HUES48 (cell line): ENCODE data around the gene ME3.

Source experiments
- H3K27ac ChIP-seq: one replicate; pipeline ENCODE4 v1.7.0; 2013; ENCODE audit warnings: low read depth, low read length, inconsistent platforms
- H3K27me3 ChIP-seq: 2 replicates; pipeline ENCODE4 v1.6.1; 2013; ENCODE audit warnings: mild to moderate bottlenecking, low read length; ENCODE audit not compliant: control insufficient read depth, insufficient read depth
- H3K36me3 ChIP-seq: 2 replicates; pipeline ENCODE4 v1.6.1; 2013; ENCODE audit warnings: low read length; ENCODE audit not compliant: control insufficient read depth, insufficient read depth
- H3K4me1 ChIP-seq: 2 replicates; pipeline ENCODE4 v1.6.1; 2013; ENCODE audit warnings: mild to moderate bottlenecking, low read length; ENCODE audit not compliant: control insufficient read depth, insufficient read depth
- H3K4me3 ChIP-seq: 2 replicates; pipeline ENCODE4 v1.5.1; 2013; ENCODE audit warnings: mild to moderate bottlenecking, low read depth, low read length
- H3K9ac ChIP-seq: 2 replicates; pipeline ENCODE4 v1.6.1; 2013; ENCODE audit warnings: mild to moderate bottlenecking, low read depth, low read length, moderate library complexity
- H3K9me3 ChIP-seq: 2 replicates; pipeline ENCODE4 v1.6.1; 2013; ENCODE audit warnings: low read length; ENCODE audit not compliant: control insufficient read depth, insufficient read depth

The ME3 gene

GRCh38 chr11:86499723-86500129, 172.7 kb downstream of the ME3 start:
- H3K4me3 ChIP-seq: no peak overlapping the region
- no peaks in the 10 kb centered on the region for H3K9me3 ChIP-seq
- H3K27me3 ChIP-seq: no peaks in the 10 kb centered on the region
- H3K4me1 ChIP-seq: peaks cover 9% of the 10 kb centered on the region; the same call in 1 of the 2 replicates
- H3K27ac ChIP-seq: no peak overlapping the region
- no peak overlapping the region for H3K9ac ChIP-seq
- no peaks in the 10 kb centered on the region for H3K36me3 ChIP-seq

GRCh38 chr11:86497836-86498235, 174.6 kb downstream of the ME3 start:
- Histone ChIP-seq H3K9me3 (no peaks in the 10 kb centered on the region), H3K9ac (no peak overlapping the region), H3K27ac (no peak overlapping the region), H3K4me3 (no peak overlapping the region), H3K27me3 (no peaks in the 10 kb centered on the region), H3K36me3 (no peaks in the 10 kb centered on the region), H3K4me1 (peaks cover 9% of the 10 kb centered on the region; the same call in 1 of the 2 replicates)

GRCh38 chr11:86497310-86497709, 175.1 kb downstream of the ME3 start:
- Histone ChIP-seq H3K9ac (no peak overlapping the region), H3K4me1 (peaks cover 9% of the 10 kb centered on the region; the same call in 1 of the 2 replicates), H3K36me3 (no peaks in the 10 kb centered on the region), H3K27me3 (no peaks in the 10 kb centered on the region), H3K4me3 (no peak overlapping the region), H3K27ac (no peak overlapping the region), H3K9me3 (no peaks in the 10 kb centered on the region)

- Histone ChIP-seq H3K27ac (no peak overlapping the region), H3K9me3 (no peaks in the 10 kb centered on the region), H3K36me3 (no peaks in the 10 kb centered on the region), H3K9ac (no peak overlapping the region), H3K27me3 (no peaks in the 10 kb centered on the region), H3K4me1 (peaks cover 9% of the 10 kb centered on the region; the same call in 1 of the 2 replicates), H3K4me3 (no peak overlapping the region)
Measured at GRCh38 chr11:86495351-86495750, 177.1 kb downstream of the ME3 start.

- H3K4me3 ChIP-seq: no peak overlapping the region
- no peaks in the 10 kb centered on the region for H3K27me3 ChIP-seq
- H3K9me3 ChIP-seq: no peaks in the 10 kb centered on the region
- no peak overlapping the region for H3K9ac ChIP-seq
- H3K4me1 ChIP-seq: peaks cover 9% of the 10 kb centered on the region; the same call in 1 of the 2 replicates
- H3K27ac ChIP-seq: no peak overlapping the region
- no peaks in the 10 kb centered on the region for H3K36me3 ChIP-seq
Measured at GRCh38 chr11:86492370-86493010, 179.9 kb downstream of the ME3 start.

GRCh38 chr11:86491027-86491426, 181.4 kb downstream of the ME3 start:
- Histone ChIP-seq H3K27ac (no peak overlapping the region), H3K4me3 (no peak overlapping the region), H3K9me3 (no peaks in the 10 kb centered on the region), H3K36me3 (no peaks in the 10 kb centered on the region), H3K9ac (no peak overlapping the region), H3K4me1 (peaks cover 5% of the 10 kb centered on the region; the same call in 1 of the 2 replicates), H3K27me3 (no peaks in the 10 kb centered on the region)

GRCh38 chr11:86490582-86490981, 181.8 kb downstream of the ME3 start:
- Histone ChIP-seq H3K27me3 (no peaks in the 10 kb centered on the region), H3K4me1 (peaks cover 5% of the 10 kb centered on the region; the same call in 1 of the 2 replicates), H3K36me3 (no peaks in the 10 kb centered on the region), H3K4me3 (no peak overlapping the region), H3K9me3 (no peaks in the 10 kb centered on the region), H3K9ac (no peak overlapping the region), H3K27ac (no peak overlapping the region)

- H3K36me3 ChIP-seq: no peaks in the 10 kb centered on the region
- no peak overlapping the region for H3K27ac ChIP-seq
- no peak overlapping the region for H3K4me3 ChIP-seq
- H3K27me3 ChIP-seq: no peaks in the 10 kb centered on the region
- no peaks in the 10 kb centered on the region for H3K9me3 ChIP-seq
- H3K9ac ChIP-seq: no peak overlapping the region
- H3K4me1 ChIP-seq: no peaks in the 10 kb centered on the region
Measured at GRCh38 chr11:86489442-86489841, 183.0 kb downstream of the ME3 start.

- Histone ChIP-seq H3K4me3 (no peak overlapping the region), H3K27me3 (no peaks in the 10 kb centered on the region), H3K4me1 (no peaks in the 10 kb centered on the region), H3K36me3 (no peaks in the 10 kb centered on the region), H3K27ac (no peak overlapping the region), H3K9me3 (no peaks in the 10 kb centered on the region), H3K9ac (no peak overlapping the region)
Measured at GRCh38 chr11:86488553-86488952, 183.9 kb downstream of the ME3 start.

- H3K9ac ChIP-seq: no peak overlapping the region
- no peaks in the 10 kb centered on the region for H3K9me3 ChIP-seq
- no peak overlapping the region for H3K27ac ChIP-seq
- no peak overlapping the region for H3K4me3 ChIP-seq
- H3K4me1 ChIP-seq: no peaks in the 10 kb centered on the region
- no peaks in the 10 kb centered on the region for H3K36me3 ChIP-seq
- H3K27me3 ChIP-seq: no peaks in the 10 kb centered on the region
Measured at GRCh38 chr11:86487671-86488070, 184.7 kb downstream of the ME3 start.

- Histone ChIP-seq H3K4me3 (no peak overlapping the region), H3K9ac (no peak overlapping the region), H3K27ac (no peak overlapping the region), H3K36me3 (no peaks in the 10 kb centered on the region), H3K4me1 (no peaks in the 10 kb centered on the region), H3K9me3 (no peaks in the 10 kb centered on the region), H3K27me3 (no peaks in the 10 kb centered on the region)
Measured at GRCh38 chr11:86486261-86487030, 186.0 kb downstream of the ME3 start.
